Kidney epithelial cell (primary cell): ENCODE measurements around the gene MYBPHL. TPM values are rescaled to one million over a fixed set of nuclear protein-coding genes. Genes with fewer than 3 reads are reported as not detected.
A peak's percentile ranks its signal among the peaks of the same experiment; 100 is the strongest.

Experiments
- DNase-seq: peaks from one replicate; pipeline ENCODE4 v3.0.0-alpha.2; 2010; ENCODE audit warnings: low read depth
- H3K27me3 ChIP-seq: 2 replicates; pipeline ENCODE4 v1.6.0; 2011; ENCODE audit warnings: low read length; ENCODE audit not compliant: control insufficient read depth, insufficient read depth
- H3K36me3 ChIP-seq: 2 replicates; pipeline ENCODE4 v1.5.1; 2011; ENCODE audit warnings: low read length; ENCODE audit not compliant: control insufficient read depth, insufficient read depth
- H3K4me3 ChIP-seq: 2 replicates; pipeline ENCODE4 v1.5.1; 2011; ENCODE audit warnings: low read depth, mild to moderate bottlenecking, control low read depth, low read length
- total RNA-seq: library from RNA; depleted of rRNA; stranded (reverse); fragments of >200 nt; gene quantifications from 2 replicates; pipeline ENCODE4 v1.2.3, GENCODE V29; 2015
- TF ChIP-seq, protein P1 (sequence below): IDR thresholded peaks from 2 replicates; pipeline ENCODE4 v1.5.1; 2011; ENCODE audit warnings: mild to moderate bottlenecking, moderate library complexity, low read length, control low read depth, inconsistent platforms; ENCODE audit not compliant: insufficient read depth, poor library complexity, severe bottlenecking

Gene MYBPHL
- total RNA-seq, 1 donor from 2014 or later, result not detected

DNA sequence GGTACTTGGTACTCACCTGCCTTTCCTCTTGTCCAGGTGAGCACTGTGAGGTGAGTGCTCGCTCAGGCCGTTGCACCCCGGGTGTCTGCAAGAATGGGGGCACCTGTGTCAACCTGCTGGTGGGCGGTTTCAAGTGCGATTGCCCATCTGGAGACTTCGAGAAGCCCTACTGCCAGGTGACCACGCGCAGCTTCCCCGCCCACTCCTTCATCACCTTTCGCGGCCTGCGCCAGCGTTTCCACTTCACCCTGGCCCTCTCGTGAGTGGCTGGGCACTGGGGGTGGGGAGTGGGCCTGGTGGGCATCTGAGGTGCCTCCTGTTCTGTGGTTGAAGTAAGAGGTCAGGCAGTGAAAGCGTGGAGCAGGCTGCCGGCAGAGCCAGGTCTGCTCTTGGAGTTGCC lies 45.8 kb downstream of the MYBPHL start:
- Histone ChIP-seq H3K36me3 (peaks cover 3% of the 10 kb centered on the region), H3K27me3 (no peaks in the 10 kb centered on the region), H3K4me3 (no peak overlapping the region)
- no peak for DNase-seq
- TF ChIP-seq, protein P1, sequence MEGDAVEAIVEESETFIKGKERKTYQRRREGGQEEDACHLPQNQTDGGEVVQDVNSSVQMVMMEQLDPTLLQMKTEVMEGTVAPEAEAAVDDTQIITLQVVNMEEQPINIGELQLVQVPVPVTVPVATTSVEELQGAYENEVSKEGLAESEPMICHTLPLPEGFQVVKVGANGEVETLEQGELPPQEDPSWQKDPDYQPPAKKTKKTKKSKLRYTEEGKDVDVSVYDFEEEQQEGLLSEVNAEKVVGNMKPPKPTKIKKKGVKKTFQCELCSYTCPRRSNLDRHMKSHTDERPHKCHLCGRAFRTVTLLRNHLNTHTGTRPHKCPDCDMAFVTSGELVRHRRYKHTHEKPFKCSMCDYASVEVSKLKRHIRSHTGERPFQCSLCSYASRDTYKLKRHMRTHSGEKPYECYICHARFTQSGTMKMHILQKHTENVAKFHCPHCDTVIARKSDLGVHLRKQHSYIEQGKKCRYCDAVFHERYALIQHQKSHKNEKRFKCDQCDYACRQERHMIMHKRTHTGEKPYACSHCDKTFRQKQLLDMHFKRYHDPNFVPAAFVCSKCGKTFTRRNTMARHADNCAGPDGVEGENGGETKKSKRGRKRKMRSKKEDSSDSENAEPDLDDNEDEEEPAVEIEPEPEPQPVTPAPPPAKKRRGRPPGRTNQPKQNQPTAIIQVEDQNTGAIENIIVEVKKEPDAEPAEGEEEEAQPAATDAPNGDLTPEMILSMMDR, result no peak

DNA sequence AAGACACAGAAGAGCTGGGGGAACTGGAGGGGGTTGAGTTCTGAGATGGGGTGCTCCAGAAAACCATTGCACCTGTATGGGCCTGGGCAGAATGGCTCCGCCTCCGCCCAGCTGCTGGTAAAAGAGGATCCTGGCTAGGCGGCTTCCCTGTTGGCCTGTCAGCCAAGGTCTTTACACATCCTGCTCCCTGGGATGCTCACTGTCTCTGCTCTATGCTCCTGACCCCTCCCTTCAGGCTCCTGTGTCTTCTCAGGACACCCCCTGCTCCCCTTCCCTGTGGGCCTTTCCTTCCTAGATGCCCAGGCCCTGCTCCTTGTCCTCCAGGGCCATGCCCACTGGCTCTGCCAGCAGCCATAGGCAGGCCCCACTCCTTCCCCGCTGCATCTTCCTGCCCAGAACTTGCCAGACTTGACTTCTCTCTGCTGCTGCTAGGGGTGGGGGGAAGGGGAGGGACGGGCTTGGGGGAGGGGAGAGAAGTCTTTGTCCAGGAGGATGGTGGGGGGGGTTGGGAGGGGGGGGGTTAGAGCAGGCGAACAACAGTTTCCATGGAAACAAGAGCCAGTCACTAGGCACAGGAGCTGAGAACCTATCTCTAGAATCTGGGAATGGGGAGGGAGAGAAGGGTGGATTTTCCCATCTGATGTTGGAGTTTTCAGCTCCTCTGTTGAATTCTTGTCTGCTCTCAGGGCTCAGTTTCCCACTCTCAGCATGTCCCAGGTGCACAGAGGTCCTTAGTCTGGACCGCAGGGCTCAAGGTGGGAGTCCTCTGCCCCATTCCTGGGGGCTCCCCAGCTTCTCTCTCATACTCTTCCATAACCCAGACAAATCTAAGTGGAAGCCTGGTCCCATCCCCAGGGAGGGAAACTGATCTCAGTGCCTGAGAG lies 46.9 kb downstream of the MYBPHL start:
- Histone ChIP-seq H3K4me3 (no peak overlapping the region), H3K36me3 (peaks cover 1% of the 10 kb centered on the region), H3K27me3 (no peaks in the 10 kb centered on the region)
- TF ChIP-seq, protein P1, result no peak
- no peak for DNase-seq

DNA sequence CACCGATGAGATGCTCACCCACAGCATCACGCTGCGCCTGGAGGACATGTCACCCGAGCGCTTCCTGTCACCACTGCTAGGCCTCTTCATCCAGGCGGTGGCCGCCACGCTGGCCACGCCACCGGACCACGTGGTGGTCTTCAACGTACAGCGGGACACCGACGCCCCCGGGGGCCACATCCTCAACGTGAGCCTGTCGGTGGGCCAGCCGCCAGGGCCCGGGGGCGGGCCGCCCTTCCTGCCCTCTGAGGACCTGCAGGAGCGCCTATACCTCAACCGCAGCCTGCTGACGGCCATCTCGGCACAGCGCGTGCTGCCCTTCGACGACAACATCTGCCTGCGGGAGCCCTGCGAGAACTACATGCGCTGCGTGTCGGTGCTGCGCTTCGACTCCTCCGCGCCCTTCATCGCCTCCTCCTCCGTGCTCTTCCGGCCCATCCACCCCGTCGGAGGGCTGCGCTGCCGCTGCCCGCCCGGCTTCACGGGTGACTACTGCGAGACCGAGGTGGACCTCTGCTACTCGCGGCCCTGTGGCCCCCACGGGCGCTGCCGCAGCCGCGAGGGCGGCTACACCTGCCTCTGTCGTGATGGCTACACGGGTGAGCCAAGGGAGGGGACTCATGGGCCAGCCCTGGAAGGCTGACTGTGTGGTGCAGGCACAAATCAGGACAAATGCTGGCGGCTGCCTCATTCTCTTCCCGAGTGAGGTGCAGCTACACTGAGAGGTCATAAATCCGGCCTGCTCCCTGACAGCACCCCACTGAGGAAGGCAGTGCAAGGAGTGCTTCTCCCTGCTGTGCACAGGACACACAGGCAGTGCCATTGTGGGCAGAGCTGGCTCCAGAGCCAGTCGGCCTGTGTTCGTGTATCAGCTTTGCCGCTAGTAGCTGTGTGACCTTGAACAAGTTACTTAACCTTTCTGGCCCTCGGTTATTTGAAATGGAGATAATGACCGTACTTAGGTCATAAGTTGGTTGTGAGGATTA lies 48.0 kb downstream of the MYBPHL start:
- no peak for DNase-seq
- H3K27me3 ChIP-seq, result no peaks in the 10 kb centered on the region
- no peak overlapping the region for H3K4me3 ChIP-seq
- H3K36me3 ChIP-seq, result peaks cover 1% of the 10 kb centered on the region
- TF ChIP-seq, protein P1, result no peak

DNA sequence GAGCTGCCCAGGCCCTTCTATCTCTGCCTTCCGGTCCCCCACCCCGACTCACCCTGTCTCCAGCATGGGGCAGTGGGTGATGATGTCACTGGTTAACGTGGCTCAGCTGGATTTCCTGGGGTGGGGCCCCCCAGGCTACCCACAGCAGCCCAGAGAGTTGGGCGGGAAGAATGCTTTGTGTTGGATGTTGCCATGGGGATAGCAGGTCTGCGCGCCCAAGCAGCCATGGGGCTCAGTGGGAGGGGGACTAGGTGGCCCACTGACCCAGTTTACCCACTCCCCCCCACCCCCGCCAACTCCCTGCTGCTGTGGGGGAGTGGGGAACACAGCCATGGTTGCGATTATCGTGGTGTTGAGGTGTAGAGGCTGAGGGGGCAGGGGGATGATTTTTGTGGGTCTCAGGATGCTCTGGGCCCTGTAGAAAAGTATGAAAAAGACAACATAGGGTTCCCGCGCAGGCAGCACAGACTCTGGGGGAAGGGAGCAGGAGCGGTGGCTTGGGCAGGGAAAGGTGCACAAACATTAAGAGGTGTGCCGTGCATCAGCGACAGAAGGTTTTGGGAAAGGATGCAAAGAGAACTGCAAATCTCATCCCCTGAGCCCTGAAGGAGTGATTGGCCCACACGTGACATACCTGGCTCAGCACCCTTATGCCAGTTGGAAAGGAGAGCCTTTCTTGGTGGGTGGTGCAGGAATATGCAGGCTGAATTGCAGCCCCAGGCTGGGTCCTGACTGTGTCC lies 49.0 kb downstream of the MYBPHL start:
- no peak for DNase-seq
- Histone ChIP-seq H3K4me3 (no peak overlapping the region), H3K27me3 (no peaks in the 10 kb centered on the region), H3K36me3 (peaks cover 1% of the 10 kb centered on the region)
- TF ChIP-seq, protein P1, result no peak

DNA sequence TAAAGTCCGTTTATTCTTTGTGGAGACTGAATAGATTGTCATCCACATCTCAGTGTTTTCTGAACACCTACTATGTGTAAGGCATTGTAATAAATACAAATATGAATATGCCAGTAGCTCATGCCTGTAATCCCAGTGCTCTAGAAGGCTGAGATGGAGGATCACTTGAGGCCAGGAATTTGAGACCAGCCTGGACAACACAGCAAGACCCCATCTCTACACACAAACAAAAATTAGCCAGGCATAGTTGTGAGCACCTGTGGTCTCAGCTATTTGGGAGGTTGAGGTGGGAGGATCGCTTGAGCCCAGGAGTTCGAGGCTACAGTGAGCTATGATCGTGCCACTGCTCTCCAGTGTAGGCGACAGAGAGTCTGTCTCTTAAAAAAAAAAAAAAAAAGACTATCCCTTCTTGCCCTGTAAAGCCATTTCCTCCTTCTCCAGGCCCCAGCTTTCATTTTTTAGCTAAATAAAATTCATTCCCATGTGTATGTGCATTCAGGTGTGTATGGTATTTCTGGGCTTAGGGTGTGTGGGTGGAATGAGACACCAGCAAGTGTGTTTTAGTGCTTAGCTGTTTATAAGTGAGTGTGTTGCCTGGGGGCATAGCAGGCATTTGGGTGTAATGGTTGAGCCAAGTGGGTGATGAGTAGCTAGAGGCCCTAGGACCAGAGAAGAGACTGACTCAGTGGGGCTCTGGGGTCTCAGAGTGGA lies 49.7 kb downstream of the MYBPHL start:
- TF ChIP-seq, protein P1, result no peak
- peak; percentile 82 for DNase-seq
- Histone ChIP-seq H3K36me3 (peaks cover 1% of the 10 kb centered on the region), H3K4me3 (no peak overlapping the region), H3K27me3 (no peaks in the 10 kb centered on the region)
